GM23338 (cell line): ENCODE results near the gene CAVIN2. TPM values are rescaled to one million over a fixed set of nuclear protein-coding genes. Genes with fewer than 3 reads are reported as not detected.

Experiments used
- ATAC-seq: fragments of 200-7000 bp; cut with Tn5 transposase; 3 replicates; pipeline ENCODE4 v1.9.1; 2020
- DNase-seq: peaks from one replicate; pipeline ENCODE4 v3.0.0-alpha.2; 2015; ENCODE audit warnings: low spot score
- H2AFZ ChIP-seq: fragments of 200-600 bp; sonication (generic); 2 replicates; pipeline ENCODE4 v1.8.0; 2016; ENCODE audit warnings: antibody characterized with exemption, mild to moderate bottlenecking, moderate library complexity
- H3F3A ChIP-seq: fragments of 200-600 bp; sonication (generic); replicated peaks from 2 replicates; pipeline ENCODE4 v1.8.0; 2017; ENCODE audit warnings: antibody characterized with exemption, mixed run types, low read depth
- H3K27ac ChIP-seq: fragments of 200-600 bp; sonication (generic); 2 replicates; pipeline ENCODE4 v1.6.1; 2016; ENCODE audit warnings: low read depth
- H3K27me3 ChIP-seq: fragments of 200-600 bp; sonication (generic); 2 replicates; pipeline ENCODE4 v1.8.0; 2016; ENCODE audit warnings: mild to moderate bottlenecking, mixed run types, moderate library complexity; ENCODE audit not compliant: insufficient read depth
- H3K36me3 ChIP-seq: fragments of 200-600 bp; sonication (generic); 2 replicates; pipeline ENCODE4 v1.8.0; 2016; ENCODE audit warnings: mild to moderate bottlenecking; ENCODE audit not compliant: insufficient read depth
- H3K4me1 ChIP-seq: fragments of 200-600 bp; sonication (generic); 2 replicates; pipeline ENCODE4 v1.8.0; 2016; ENCODE audit warnings: mild to moderate bottlenecking, moderate library complexity; ENCODE audit not compliant: insufficient read depth
- H3K4me2 ChIP-seq: fragments of 200-600 bp; sonication (generic); 2 replicates; pipeline ENCODE4 v1.7.1; 2017; ENCODE audit warnings: mixed run types
- H3K4me3 ChIP-seq: fragments of 200-600 bp; sonication (generic); 2 replicates; pipeline ENCODE4 v1.6.1; 2016; ENCODE audit warnings: mixed run types
- H3K79me2 ChIP-seq: fragments of 200-600 bp; sonication (generic); replicated peaks from 2 replicates; pipeline ENCODE4 v1.8.0; 2017; ENCODE audit warnings: mild to moderate bottlenecking; ENCODE audit not compliant: insufficient read depth
- H3K9me2 ChIP-seq: fragments of 200-600 bp; sonication (generic); 2 replicates; pipeline ENCODE4 v1.8.0; 2017; ENCODE audit not compliant: insufficient read depth
- H4K20me1 ChIP-seq: fragments of 200-600 bp; sonication (generic); replicated peaks from 2 replicates; pipeline ENCODE4 v1.8.0; 2017; ENCODE audit warnings: mild to moderate bottlenecking; ENCODE audit not compliant: insufficient read depth
- H3K27ac Mint-ChIP-seq: 2 replicates; pipeline ENCODE4 v1.8.0; 2020; ENCODE audit warnings: inconsistent platforms, mild to moderate bottlenecking, moderate library complexity, mixed read lengths
- H3K27me3 Mint-ChIP-seq: 3 replicates; pipeline ENCODE4 v1.8.0; 2022; ENCODE audit warnings: low read depth, mild to moderate bottlenecking, moderate library complexity, mixed read lengths, inconsistent platforms; ENCODE audit not compliant: insufficient read depth, poor library complexity
- H3K36me3 Mint-ChIP-seq: 3 replicates; pipeline ENCODE4 v1.8.0; 2021; ENCODE audit warnings: low read depth, mild to moderate bottlenecking, inconsistent platforms, moderate library complexity, mixed read lengths
- H3K4me1 Mint-ChIP-seq: 3 replicates; pipeline ENCODE4 v1.8.0; 2020; ENCODE audit warnings: mild to moderate bottlenecking, inconsistent platforms, mixed read lengths
- H3K4me3 Mint-ChIP-seq: 3 replicates; pipeline ENCODE4 v1.8.0; 2021; ENCODE audit warnings: moderate library complexity, mild to moderate bottlenecking, inconsistent platforms, mixed read lengths
- H3K9me3 Mint-ChIP-seq: 3 replicates; pipeline ENCODE4 v1.8.0; 2020; ENCODE audit warnings: moderate library complexity, mild to moderate bottlenecking, inconsistent platforms, mixed read lengths
- CREB1 ChIP-seq: fragments of 250-450 bp; sonication (Bioruptor Pico); IDR thresholded peaks from 2 replicates; pipeline ENCODE4 v1.5.0; 2020; ENCODE audit warnings: low read depth, mild to moderate bottlenecking, moderate library complexity
- CTCF ChIP-seq, 2 experiments: fragments of 200-600 bp in 1 of 2; sonication (generic) in 1 of 2; conservative IDR thresholded peaks; 2 replicates each; pipeline versions ENCODE4 v1.5.1 to v1.6.1; 2016 to 2017; ENCODE audit warnings: antibody characterized with exemption in 2 of 2, low read depth in 2 of 2, mild to moderate bottlenecking in 2 of 2, moderate library complexity in 1 of 2
- ETS1 ChIP-seq: IDR thresholded peaks from 2 replicates; pipeline ENCODE4 v1.6.1; 2016; ENCODE audit warnings: antibody characterized with exemption
- EZH2 ChIP-seq: fragments of 200-600 bp; sonication (generic); IDR thresholded peaks from one replicate; pipeline ENCODE4 v1.8.0; 2017; ENCODE audit warnings: antibody characterized with exemption, mild to moderate bottlenecking, low read depth; ENCODE audit not compliant: unreplicated experiment
- EZH2phosphoT487 ChIP-seq: fragments of 200-600 bp; sonication (generic); IDR thresholded peaks from one replicate; pipeline ENCODE4 v1.8.1; 2018; ENCODE audit warnings: antibody characterized with exemption; ENCODE audit not compliant: unreplicated experiment
- JUNB ChIP-seq: IDR thresholded peaks from one replicate; pipeline ENCODE4 v1.6.1; 2016; ENCODE audit warnings: antibody characterized with exemption; ENCODE audit not compliant: unreplicated experiment
- POLR2AphosphoS5 ChIP-seq: IDR thresholded peaks from 2 replicates; pipeline ENCODE4 v1.6.1; 2016; ENCODE audit warnings: antibody characterized with exemption, low read depth
- REST ChIP-seq: IDR thresholded peaks from one replicate; pipeline ENCODE4 v1.6.1; 2018; ENCODE audit warnings: antibody characterized with exemption; ENCODE audit not compliant: unreplicated experiment
- STAT1 ChIP-seq: IDR thresholded peaks from one replicate; pipeline ENCODE4 v1.6.1; 2016; ENCODE audit warnings: antibody characterized with exemption; ENCODE audit not compliant: unreplicated experiment
- ZNF114 ChIP-seq: fragments of 250-450 bp; sonication (Bioruptor Pico); IDR thresholded peaks from 2 replicates; pipeline ENCODE4 v1.5.0; 2020; ENCODE audit warnings: mild to moderate bottlenecking, moderate library complexity
- ZNF331 ChIP-seq: fragments of 250-450 bp; sonication (Bioruptor Pico); IDR thresholded peaks from 2 replicates; pipeline ENCODE4 v1.5.0; 2020; ENCODE audit warnings: low read depth, mild to moderate bottlenecking, moderate library complexity
- polyA plus RNA-seq: library from polyadenylated mRNA; unstranded; fragments of >200 nt; fragmentation: Nextera tagmentation; extraction: Ambion mirVana; gene quantifications from 2 replicates; pipeline ENCODE4 v1.2.1, GENCODE V29; 2016
- total RNA-seq: library from RNA; depleted of rRNA; stranded (reverse); fragments of >200 nt; shearing (Covaris generic); gene quantifications from 2 replicates; pipeline ENCODE4 v1.2.3, GENCODE V29; 2014

CAVIN2 gene
- total and polyA plus RNA-seq, 2 experiments from 2014 or later, result 0.07 to 0.15 TPM

GRCh38 chr2:191818133-191818532, 28.8 kb downstream of the CAVIN2 start:
- Histone ChIP-seq H2AFZ (no peak overlapping the region), H3K79me2 (no peaks in the 10 kb centered on the region), H3K4me1 (no peaks in the 10 kb centered on the region), H3K27me3 (no peaks in the 10 kb centered on the region), H3K27ac (no peak overlapping the region), H3K4me2 (no peak overlapping the region), H3F3A (no peaks in the 10 kb centered on the region), H4K20me1 (no peaks in the 10 kb centered on the region), H3K36me3 (no peaks in the 10 kb centered on the region), H3K9me2 (no peaks in the 10 kb centered on the region), H3K4me3 (no peak overlapping the region)
- Mint-ChIP-seq H3K9me3 (no peaks in the 10 kb centered on the region), H3K4me1 (no peaks in the 10 kb centered on the region; the same call in 2 of the 3 replicates), H3K36me3 (no peaks in the 10 kb centered on the region), H3K4me3 (no peak overlapping the region), H3K27me3 (no peaks in the 10 kb centered on the region), H3K27ac (no peak overlapping the region)
- DNase-seq, result no peak
- ATAC-seq, result no peak
- TF ChIP-seq JUNB, result no peak
- no peak for TF ChIP-seq EZH2phosphoT487
- no peak for TF ChIP-seq POLR2AphosphoS5
- no peak for TF ChIP-seq ZNF114 (CRISPR knock-in tag)
- TF ChIP-seq ETS1, result no peak
- no peak for TF ChIP-seq REST
- TF ChIP-seq STAT1, result no peak
- no peak for TF ChIP-seq CREB1 (CRISPR knock-in tag)
- TF ChIP-seq CTCF (conservative IDR thresholded peaks at IDR 0.05; ENCODE audit: low read depth in 2 of 2), result no peak
- no peak for TF ChIP-seq ZNF331 (CRISPR knock-in tag)

- Histone ChIP-seq H4K20me1 (no peaks in the 10 kb centered on the region), H3K4me1 (no peaks in the 10 kb centered on the region), H3K79me2 (no peaks in the 10 kb centered on the region), H3K4me2 (no peak overlapping the region), H3K36me3 (no peaks in the 10 kb centered on the region), H3K27me3 (no peaks in the 10 kb centered on the region), H3F3A (no peaks in the 10 kb centered on the region), H3K4me3 (no peak overlapping the region), H2AFZ (no peak overlapping the region), H3K9me2 (no peaks in the 10 kb centered on the region), H3K27ac (no peak overlapping the region)
- H3K4me3 Mint-ChIP-seq, result no peak overlapping the region
- H3K27ac Mint-ChIP-seq, result no peak overlapping the region
- TF ChIP-seq POLR2AphosphoS5 (no peak), JUNB (no peak), REST (no peak), ETS1 (no peak), EZH2 (no peak), STAT1 (no peak)
- H3K4me1 Mint-ChIP-seq, result peaks cover 2% of the 10 kb centered on the region; the same call in 1 of the 3 replicates
- peaks cover 2% of the 10 kb centered on the region for H3K27me3 Mint-ChIP-seq
- H3K36me3 Mint-ChIP-seq, result no peaks in the 10 kb centered on the region
- no peak for ATAC-seq
- H3K9me3 Mint-ChIP-seq, result no peaks in the 10 kb centered on the region; the same call in 2 of the 3 replicates
- no peak for DNase-seq
These were observed 31.9 kb downstream of the CAVIN2 start for GRCh38 chr2:191815010-191815409.
